ENCODE results near the gene TCP11L2.

DNA sequence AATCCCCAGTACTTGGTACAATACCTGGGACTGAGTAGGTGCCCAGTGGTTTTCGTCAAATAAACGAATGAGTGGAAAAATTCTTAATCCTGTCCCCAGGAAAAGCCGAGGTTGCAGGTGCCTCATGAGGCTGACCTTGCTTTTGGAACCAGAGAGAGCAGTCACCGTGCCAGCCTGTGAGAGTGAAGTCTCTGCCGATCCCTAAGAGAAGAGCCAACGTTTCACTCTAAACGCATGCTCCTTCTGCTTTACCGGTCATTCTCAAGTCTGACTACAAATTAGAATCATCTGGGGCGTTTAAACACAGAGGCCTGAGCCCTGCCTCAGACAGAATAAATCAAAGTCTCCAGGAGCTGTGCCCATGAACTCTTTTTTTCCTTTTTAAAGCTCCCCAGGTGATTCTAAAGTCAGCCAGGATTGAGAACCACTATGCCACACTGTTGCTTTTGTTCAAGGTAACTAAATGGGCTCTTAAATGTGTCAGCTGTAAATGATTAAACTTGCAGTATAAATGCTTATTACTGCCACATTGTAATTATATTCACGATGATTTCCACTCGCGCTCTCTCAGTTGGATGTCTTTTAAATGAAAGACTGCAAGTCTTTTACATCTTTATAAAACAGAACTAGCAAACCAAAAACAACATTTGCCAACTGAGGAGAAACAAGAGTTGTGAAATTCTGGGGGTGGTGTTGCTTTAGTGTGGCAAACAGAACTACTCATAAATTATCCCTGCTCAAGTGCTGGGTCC is 26.9 kb downstream of the TCP11L2 start:
- TF ChIP-seq, protein P1, sequence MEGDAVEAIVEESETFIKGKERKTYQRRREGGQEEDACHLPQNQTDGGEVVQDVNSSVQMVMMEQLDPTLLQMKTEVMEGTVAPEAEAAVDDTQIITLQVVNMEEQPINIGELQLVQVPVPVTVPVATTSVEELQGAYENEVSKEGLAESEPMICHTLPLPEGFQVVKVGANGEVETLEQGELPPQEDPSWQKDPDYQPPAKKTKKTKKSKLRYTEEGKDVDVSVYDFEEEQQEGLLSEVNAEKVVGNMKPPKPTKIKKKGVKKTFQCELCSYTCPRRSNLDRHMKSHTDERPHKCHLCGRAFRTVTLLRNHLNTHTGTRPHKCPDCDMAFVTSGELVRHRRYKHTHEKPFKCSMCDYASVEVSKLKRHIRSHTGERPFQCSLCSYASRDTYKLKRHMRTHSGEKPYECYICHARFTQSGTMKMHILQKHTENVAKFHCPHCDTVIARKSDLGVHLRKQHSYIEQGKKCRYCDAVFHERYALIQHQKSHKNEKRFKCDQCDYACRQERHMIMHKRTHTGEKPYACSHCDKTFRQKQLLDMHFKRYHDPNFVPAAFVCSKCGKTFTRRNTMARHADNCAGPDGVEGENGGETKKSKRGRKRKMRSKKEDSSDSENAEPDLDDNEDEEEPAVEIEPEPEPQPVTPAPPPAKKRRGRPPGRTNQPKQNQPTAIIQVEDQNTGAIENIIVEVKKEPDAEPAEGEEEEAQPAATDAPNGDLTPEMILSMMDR (IDR thresholded peaks at IDR 0.05; ENCODE audit: insufficient read depth, low read length) = no peak
- no peak for TF ChIP-seq GABPA (IDR thresholded peaks at IDR 0.05; ENCODE audit: low read depth)
- no peak for TF ChIP-seq SPI1 (IDR thresholded peaks at IDR 0.05; ENCODE audit: borderline replicate concordance, low read depth)
- TF ChIP-seq, protein P2, sequence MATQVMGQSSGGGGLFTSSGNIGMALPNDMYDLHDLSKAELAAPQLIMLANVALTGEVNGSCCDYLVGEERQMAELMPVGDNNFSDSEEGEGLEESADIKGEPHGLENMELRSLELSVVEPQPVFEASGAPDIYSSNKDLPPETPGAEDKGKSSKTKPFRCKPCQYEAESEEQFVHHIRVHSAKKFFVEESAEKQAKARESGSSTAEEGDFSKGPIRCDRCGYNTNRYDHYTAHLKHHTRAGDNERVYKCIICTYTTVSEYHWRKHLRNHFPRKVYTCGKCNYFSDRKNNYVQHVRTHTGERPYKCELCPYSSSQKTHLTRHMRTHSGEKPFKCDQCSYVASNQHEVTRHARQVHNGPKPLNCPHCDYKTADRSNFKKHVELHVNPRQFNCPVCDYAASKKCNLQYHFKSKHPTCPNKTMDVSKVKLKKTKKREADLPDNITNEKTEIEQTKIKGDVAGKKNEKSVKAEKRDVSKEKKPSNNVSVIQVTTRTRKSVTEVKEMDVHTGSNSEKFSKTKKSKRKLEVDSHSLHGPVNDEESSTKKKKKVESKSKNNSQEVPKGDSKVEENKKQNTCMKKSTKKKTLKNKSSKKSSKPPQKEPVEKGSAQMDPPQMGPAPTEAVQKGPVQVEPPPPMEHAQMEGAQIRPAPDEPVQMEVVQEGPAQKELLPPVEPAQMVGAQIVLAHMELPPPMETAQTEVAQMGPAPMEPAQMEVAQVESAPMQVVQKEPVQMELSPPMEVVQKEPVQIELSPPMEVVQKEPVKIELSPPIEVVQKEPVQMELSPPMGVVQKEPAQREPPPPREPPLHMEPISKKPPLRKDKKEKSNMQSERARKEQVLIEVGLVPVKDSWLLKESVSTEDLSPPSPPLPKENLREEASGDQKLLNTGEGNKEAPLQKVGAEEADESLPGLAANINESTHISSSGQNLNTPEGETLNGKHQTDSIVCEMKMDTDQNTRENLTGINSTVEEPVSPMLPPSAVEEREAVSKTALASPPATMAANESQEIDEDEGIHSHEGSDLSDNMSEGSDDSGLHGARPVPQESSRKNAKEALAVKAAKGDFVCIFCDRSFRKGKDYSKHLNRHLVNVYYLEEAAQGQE (IDR thresholded peaks at IDR 0.05; ENCODE audit: insufficient replicate concordance, low read depth) = no peak

Data from HL-60 (cell line).